Measurements from ENCODE around the gene TMEM161A. TPM values are rescaled to one million over a fixed set of nuclear protein-coding genes. Genes with fewer than 3 reads are reported as not detected.

The TMEM161A gene
- 10 to 100 TPM; 17.6 to 33.6 TPM for total RNA-seq

DNA sequence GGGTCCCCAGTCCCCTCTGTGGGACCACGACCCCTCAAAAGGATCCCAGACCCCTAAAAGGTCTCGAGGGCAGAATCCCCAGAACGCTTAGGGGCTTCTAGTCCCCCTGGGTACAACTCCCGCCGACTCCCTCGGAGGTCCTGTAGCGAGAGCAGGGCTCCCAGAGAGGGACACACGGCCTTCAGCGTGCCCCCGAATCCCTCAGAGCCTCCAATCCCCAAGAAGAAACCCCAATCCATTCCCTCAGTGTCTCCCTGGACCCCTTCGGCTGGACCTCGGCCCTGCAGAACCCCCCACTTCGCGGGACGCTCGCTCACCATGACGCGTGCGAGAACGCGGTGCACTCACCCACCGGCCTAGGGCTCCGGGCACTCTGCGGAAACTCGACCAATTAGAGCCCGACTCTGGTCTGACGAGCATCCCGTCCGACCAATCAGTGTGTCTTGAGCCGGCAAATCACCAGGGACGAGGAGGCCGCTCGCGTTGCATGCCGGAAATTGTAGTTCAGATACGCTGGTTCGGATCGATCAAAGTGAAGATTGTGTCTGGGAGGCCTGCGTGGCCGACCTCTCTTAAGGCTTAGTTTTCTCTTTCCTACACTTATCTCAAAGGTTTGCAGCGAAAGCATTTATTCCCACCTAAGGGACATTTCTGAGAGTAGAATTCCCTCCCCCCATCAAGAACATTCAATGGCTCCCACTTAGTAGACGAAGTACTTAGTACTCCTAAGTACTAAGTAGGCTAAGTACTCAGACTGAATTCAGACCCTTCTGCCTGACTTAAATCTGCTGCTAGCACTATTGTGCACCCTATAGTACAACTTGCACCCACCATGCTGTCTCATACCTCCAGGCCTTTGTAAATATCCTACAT lies at the start of gene TMEM161A:
TSS of gene TMEM161A (minus strand) at position 370 of the 873 bp plus-strand sequence. CDS start at position 320, 50 bp downstream.
- H3K4me1 ChIP-seq = no peaks in the 10 kb centered on the region
- peak; percentile 98 for DNase-seq
- TF ChIP-seq, protein P1, sequence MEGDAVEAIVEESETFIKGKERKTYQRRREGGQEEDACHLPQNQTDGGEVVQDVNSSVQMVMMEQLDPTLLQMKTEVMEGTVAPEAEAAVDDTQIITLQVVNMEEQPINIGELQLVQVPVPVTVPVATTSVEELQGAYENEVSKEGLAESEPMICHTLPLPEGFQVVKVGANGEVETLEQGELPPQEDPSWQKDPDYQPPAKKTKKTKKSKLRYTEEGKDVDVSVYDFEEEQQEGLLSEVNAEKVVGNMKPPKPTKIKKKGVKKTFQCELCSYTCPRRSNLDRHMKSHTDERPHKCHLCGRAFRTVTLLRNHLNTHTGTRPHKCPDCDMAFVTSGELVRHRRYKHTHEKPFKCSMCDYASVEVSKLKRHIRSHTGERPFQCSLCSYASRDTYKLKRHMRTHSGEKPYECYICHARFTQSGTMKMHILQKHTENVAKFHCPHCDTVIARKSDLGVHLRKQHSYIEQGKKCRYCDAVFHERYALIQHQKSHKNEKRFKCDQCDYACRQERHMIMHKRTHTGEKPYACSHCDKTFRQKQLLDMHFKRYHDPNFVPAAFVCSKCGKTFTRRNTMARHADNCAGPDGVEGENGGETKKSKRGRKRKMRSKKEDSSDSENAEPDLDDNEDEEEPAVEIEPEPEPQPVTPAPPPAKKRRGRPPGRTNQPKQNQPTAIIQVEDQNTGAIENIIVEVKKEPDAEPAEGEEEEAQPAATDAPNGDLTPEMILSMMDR (IDR thresholded peaks at IDR 0.05) = no peak
- intact Hi-C loops (cut with DNase I) = no loop called here
- H3K9me3 ChIP-seq = no peaks in the 10 kb centered on the region
- H3K27ac ChIP-seq = no peak within 1 kb of the TSS
- peak within 1 kb of the TSS; percentile 85 to 93 for H3K9ac ChIP-seq (ENCODE audit: low read depth in 2 of 2, low read length in 2 of 2)
- no peaks in the 10 kb centered on the region for H3K27me3 ChIP-seq
- no peaks in the 10 kb centered on the region for H3K36me3 ChIP-seq
- peak within 1 kb of the TSS; percentile 78 for H3K4me3 ChIP-seq

DNA sequence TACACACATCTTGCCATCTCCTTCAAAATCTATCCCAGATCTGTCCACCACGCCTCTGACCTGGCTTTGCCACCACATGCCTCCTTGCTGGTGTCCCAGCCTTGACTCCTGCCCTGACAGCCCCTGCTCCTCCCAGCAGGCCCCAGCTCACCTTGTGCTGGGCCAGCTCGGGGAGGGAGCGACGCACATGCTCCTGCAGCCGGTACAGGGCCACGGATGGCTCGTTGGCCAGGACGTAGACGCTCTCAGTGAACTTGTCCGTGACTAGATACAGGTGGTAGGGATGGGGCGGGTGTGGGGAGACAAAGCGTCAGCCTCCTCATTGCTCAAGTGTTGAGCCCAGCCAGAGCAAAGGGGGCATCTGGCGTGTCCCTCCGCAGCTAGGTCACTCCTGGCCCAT lies 48.5 kb upstream of the TMEM161A start:
- Histone ChIP-seq H3K27ac (no peak overlapping the region), H3K9ac (ENCODE audit: low read depth in 2 of 2, low read length in 2 of 2) (no peak overlapping the region), H3K27me3 (no peaks in the 10 kb centered on the region), H3K9me3 (no peaks in the 10 kb centered on the region), H3K4me1 (peaks cover 11% of the 10 kb centered on the region), H3K36me3 (peaks cover 4% of the 10 kb centered on the region), H3K4me3 (no peak overlapping the region)
- DNase-seq = no peak
- intact Hi-C loops (cut with DNase I) = no loop called here
- TF ChIP-seq, protein P1 (IDR thresholded peaks at IDR 0.05) = no peak

DNA sequence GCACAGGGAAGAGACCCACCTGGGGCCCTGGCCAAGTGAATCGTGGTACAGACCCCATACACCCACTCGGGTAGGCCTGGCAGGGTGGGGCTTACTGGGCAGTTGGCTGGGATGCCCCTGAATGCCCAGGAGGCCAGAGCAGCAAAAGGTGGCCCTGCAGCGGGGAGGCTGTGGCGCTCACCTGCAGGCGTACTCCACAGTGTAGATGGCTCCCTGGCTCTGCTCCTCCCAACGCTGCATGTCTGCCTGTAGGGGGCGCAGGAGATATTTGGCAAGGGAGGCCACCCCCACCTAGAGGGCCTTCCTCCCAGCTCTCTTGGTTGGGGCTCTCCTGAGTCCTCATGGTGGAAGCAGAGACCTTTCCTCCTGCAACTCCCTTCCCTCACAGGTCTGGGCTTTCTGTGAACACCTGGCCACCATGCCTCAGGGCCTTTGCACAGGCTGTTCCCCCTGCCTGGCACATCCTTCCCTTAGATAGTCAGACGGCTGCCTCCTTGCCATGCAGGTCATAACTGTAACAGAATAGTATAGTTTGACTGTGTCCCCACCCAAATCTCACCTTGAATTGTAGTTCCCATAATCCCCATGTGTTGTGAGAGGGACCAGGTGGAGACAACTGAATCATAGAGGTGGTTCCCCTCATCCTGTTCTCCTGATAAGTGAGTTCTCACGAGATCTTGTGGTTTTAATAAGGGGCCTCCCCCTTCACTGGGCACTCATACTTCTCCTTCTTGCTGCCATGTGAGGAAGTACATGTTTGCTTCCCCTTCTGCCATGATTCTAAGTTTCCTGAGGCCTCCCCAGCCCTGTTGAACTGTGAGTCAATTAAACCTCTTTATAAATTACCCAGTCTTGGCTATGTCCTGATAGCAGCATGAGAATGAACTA lies 47.8 kb upstream of the TMEM161A start:
- Histone ChIP-seq H3K9me3 (no peaks in the 10 kb centered on the region), H3K27me3 (no peaks in the 10 kb centered on the region), H3K36me3 (peaks cover 4% of the 10 kb centered on the region), H3K4me3 (no peak overlapping the region), H3K9ac (ENCODE audit: low read depth in 2 of 2, low read length in 2 of 2) (no peak overlapping the region), H3K4me1 (peaks cover 10% of the 10 kb centered on the region), H3K27ac (no peak overlapping the region)
- DNase-seq = peak; percentile 57
- intact Hi-C loops (cut with DNase I) = no loop called here
- TF ChIP-seq, protein P1 (IDR thresholded peaks at IDR 0.05) = peak; percentile 56

DNA sequence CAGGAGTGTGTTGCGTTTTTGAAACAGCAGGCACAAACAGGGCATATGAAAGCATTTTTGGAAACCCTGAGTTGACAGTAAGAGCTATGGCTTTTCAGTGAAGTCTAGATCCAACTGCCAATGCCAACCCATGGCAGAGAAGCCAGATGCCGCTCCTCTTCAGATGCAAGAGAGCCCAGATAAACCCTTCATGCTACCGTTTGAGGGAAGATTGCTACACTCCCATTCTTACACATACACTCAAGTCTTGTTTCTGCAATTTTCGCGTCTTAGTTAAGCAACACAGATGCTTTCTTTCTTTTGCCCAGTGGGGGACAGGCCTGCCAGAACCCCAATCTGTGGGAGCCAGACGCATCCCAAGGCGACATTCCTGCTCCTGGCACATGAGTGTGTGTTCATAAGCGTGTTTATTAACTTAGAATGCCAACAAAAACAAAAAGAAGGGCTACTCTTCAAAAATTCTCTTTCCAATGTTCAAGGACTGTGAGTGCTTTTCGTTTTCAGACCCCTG lies 43.3 kb upstream of the TMEM161A start:
- no peak for DNase-seq
- peaks cover 4% of the 10 kb centered on the region for H3K36me3 ChIP-seq
- H3K9me3 ChIP-seq = no peaks in the 10 kb centered on the region
- H3K9ac ChIP-seq (ENCODE audit: low read depth in 2 of 2, low read length in 2 of 2) = no peak overlapping the region
- intact Hi-C loops (cut with DNase I) = no loop called here
- H3K27me3 ChIP-seq = no peaks in the 10 kb centered on the region
- TF ChIP-seq, protein P1 (IDR thresholded peaks at IDR 0.05) = no peak
- H3K27ac ChIP-seq = no peak overlapping the region
- H3K4me1 ChIP-seq = no peaks in the 10 kb centered on the region
- H3K4me3 ChIP-seq = no peak overlapping the region
